ENCODE measurements around the gene SMIM3. TPM values are rescaled to one million over a fixed set of nuclear protein-coding genes. Genes with fewer than 3 reads are reported as not detected.

Gene SMIM3
- total RNA-seq, 1 donor from 2014 or later = 9.5 TPM

DNA sequence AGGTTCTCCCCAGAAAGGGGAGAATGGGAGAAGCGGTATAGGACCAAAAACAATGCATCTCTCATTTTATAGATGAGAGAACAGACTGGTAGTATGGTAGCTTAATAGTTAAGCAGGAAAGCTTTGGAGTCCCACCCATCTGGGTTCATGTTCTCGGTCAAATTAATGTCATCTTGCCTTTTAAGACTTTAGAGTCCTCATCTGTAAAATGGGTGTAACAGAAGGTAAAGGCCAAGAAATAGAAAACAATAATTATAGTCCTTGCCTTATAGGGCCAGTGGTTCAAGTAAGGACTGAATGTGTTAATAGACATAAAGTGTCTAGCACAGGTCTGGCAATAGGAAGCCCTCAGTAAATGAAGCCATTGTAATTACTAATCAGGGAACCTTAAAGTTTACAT lies 16.4 kb downstream of the SMIM3 start:
- no peak overlapping the region for H3K4me3 ChIP-seq (ENCODE audit: low read depth, low read length)
- TF ChIP-seq, protein P1, sequence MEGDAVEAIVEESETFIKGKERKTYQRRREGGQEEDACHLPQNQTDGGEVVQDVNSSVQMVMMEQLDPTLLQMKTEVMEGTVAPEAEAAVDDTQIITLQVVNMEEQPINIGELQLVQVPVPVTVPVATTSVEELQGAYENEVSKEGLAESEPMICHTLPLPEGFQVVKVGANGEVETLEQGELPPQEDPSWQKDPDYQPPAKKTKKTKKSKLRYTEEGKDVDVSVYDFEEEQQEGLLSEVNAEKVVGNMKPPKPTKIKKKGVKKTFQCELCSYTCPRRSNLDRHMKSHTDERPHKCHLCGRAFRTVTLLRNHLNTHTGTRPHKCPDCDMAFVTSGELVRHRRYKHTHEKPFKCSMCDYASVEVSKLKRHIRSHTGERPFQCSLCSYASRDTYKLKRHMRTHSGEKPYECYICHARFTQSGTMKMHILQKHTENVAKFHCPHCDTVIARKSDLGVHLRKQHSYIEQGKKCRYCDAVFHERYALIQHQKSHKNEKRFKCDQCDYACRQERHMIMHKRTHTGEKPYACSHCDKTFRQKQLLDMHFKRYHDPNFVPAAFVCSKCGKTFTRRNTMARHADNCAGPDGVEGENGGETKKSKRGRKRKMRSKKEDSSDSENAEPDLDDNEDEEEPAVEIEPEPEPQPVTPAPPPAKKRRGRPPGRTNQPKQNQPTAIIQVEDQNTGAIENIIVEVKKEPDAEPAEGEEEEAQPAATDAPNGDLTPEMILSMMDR (conservative IDR thresholded peaks at IDR 0.05; ENCODE audit: low read depth, low read length) = no peak
- no peak for DNase-seq (ENCODE audit: low read depth)

DNA sequence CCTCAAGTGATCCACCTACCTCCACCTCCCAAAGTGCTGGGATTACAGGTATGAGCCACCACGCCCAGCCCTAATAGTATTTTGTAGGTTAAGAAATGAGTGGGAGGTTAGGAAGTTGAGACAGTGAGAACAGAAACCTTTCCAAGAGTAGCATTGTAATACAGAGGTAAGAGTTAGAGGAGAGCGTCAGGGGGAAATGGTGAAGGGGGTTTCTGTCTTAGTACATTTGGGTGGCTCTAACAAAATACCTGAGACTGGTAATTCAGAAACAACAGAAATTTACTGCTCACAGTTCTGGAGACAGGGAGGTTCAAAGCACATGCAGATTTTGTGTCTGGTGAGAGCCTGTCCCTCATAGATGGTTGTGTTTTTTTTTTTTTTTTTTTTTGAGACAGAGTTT lies 18.8 kb downstream of the SMIM3 start:
- no peak overlapping the region for H3K4me3 ChIP-seq (ENCODE audit: low read depth, low read length)
- TF ChIP-seq, protein P1 (conservative IDR thresholded peaks at IDR 0.05; ENCODE audit: low read depth, low read length) = no peak
- DNase-seq (ENCODE audit: low read depth) = no peak

GRCh38 chr5:150801117-150801927 lies 22.8 kb downstream of the SMIM3 start:
- TF ChIP-seq, protein P1 (conservative IDR thresholded peaks at IDR 0.05; ENCODE audit: low read depth, low read length) = peak; percentile 59
- peak overlapping the region; percentile 47 for H3K4me3 ChIP-seq (ENCODE audit: low read depth, low read length)
- peak; percentile 61 for DNase-seq (ENCODE audit: low read depth)

GRCh38 chr5:150804388-150804787 lies 25.8 kb downstream of the SMIM3 start:
- TF ChIP-seq, protein P1 (conservative IDR thresholded peaks at IDR 0.05; ENCODE audit: low read depth, low read length) = no peak
- H3K4me3 ChIP-seq (ENCODE audit: low read depth, low read length) = no peak overlapping the region
- no peak for DNase-seq (ENCODE audit: low read depth)

- H3K4me3 ChIP-seq (ENCODE audit: low read depth, low read length) = no peak overlapping the region
- no peak for DNase-seq (ENCODE audit: low read depth)
- TF ChIP-seq, protein P1 (conservative IDR thresholded peaks at IDR 0.05; ENCODE audit: low read depth, low read length) = no peak
Observed at GRCh38 chr5:150809363-150809762, 30.8 kb downstream of the SMIM3 start.

DNA sequence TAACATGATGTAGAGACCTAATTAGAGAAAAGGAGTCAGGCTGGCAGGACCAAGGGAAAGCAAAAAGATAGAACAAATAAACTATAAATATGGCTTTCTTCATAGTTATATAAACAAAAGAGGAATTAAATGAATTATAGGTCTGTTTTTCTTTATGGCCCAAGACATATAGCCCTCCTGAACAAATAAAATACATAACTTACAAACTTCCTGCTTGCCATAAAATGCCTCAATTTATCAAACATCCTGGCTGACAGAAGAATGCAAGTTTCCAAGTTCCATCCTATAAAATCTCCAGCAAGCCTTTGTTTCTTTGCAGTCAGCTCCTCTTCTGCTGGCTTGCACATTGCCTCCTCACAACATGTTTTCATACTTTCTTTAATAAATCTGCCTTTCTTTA lies 36.5 kb downstream of the SMIM3 start:
- TF ChIP-seq, protein P1 (conservative IDR thresholded peaks at IDR 0.05; ENCODE audit: low read depth, low read length) = no peak
- DNase-seq (ENCODE audit: low read depth) = no peak
- no peak overlapping the region for H3K4me3 ChIP-seq (ENCODE audit: low read depth, low read length)

- no peak overlapping the region for H3K4me3 ChIP-seq (ENCODE audit: low read depth, low read length)
- DNase-seq (ENCODE audit: low read depth) = no peak
- TF ChIP-seq, protein P1 (conservative IDR thresholded peaks at IDR 0.05; ENCODE audit: low read depth, low read length) = no peak
Observed at GRCh38 chr5:150816946-150817345, 38.4 kb downstream of the SMIM3 start.
